Heart left ventricle (tissue), 16 donors: Measurements from ENCODE around the gene PPP1R8. TPM values are rescaled to one million over a fixed set of nuclear protein-coding genes. Genes with fewer than 3 reads are reported as not detected.
A peak's percentile ranks its signal among the peaks of the same experiment; 100 is the strongest.

Experiments used
- ATAC-seq, 4 donors: fragments of 200-7000 bp; cut with Tn5 transposase; one replicate each; pipeline ENCODE4 v1.9.1; 2020 to 2022; ENCODE audit warnings: moderate library complexity in 4 of 4, mild to moderate bottlenecking in 3 of 4, moderate number of reproducible peaks in 1 of 4
- DNase-seq, 5 donors: peaks; one replicate each; pipeline ENCODE4 v3.0.0-alpha.2; 2020
- H3K27ac ChIP-seq, 12 donors: fragments of 200-600 bp; sonication (generic) in 4 of 12; one replicate each; pipeline versions ENCODE4 v1.5.0 to v1.8.0; 2016 to 2022; ENCODE audit warnings: mild to moderate bottlenecking in 2 of 12
- H3K27me3 ChIP-seq, 9 donors: fragments of 200-600 bp; sonication (generic) in 2 of 9; one replicate each; pipeline versions ENCODE4 v1.5.1 to v1.8.0; 2016 to 2022; ENCODE audit warnings: mild to moderate bottlenecking in 3 of 9
- H3K36me3 ChIP-seq, 9 donors: fragments of 200-600 bp; sonication (generic) in 2 of 9; one replicate each; pipeline versions ENCODE4 v1.5.0 to v1.8.0; 2018 to 2022; ENCODE audit warnings: mild to moderate bottlenecking in 2 of 9
- H3K4me1 ChIP-seq, 12 donors: fragments of 200-600 bp; sonication (generic) in 4 of 12; one replicate each; pipeline versions ENCODE4 v1.5.0 to v1.8.0; 2016 to 2022; ENCODE audit warnings: mild to moderate bottlenecking in 3 of 12
- H3K4me3 ChIP-seq, 12 donors: fragments of 200-600 bp; sonication (generic) in 4 of 12; one replicate each; pipeline versions ENCODE4 v1.5.0 to v1.8.0; 2017 to 2022; ENCODE audit warnings: mild to moderate bottlenecking in 9 of 12, moderate library complexity in 4 of 12
- H3K9me3 ChIP-seq, 12 donors: fragments of 200-600 bp; sonication (generic) in 4 of 12; one replicate each; pipeline versions ENCODE4 v1.5.0 to v1.8.0; 2016 to 2022; ENCODE audit warnings: mild to moderate bottlenecking in 1 of 12
- CTCF ChIP-seq, 12 donors: fragments of 200-600 bp; sonication (generic) in 4 of 12; IDR thresholded peaks; one replicate each; pipeline versions ENCODE4 v1.5.0 to v1.8.0; 2018 to 2022; ENCODE audit warnings: antibody characterized with exemption in 12 of 12, mild to moderate bottlenecking in 5 of 12
- POLR2A ChIP-seq, 2 donors: fragments of 450-650 bp; IDR thresholded peaks; one replicate each; pipeline ENCODE4 v1.6.1; 2017; ENCODE audit warnings: antibody characterized with exemption in 2 of 2, mild to moderate bottlenecking in 2 of 2, moderate library complexity in 2 of 2
- WGBS, 4 donors: extraction: QIAGEN DNeasy Blood & Tissue Kit in 2 of 4; methylation state at CpG; one replicate each; pipeline versions ENCODE4 v1.1.5 to v1.1.7; 2013 to 2018; 5-methylcytosine and 5-hydroxymethylcytosine counted together
- intact Hi-C, 10 donors: fragments of 100-400 bp; cut with DNase I; formaldehyde crosslinking; loops; one replicate each; pipeline versions ENCODE4 v1.11.1 to v1.14.2; 2022
- polyA plus RNA-seq, 2 donors: library from polyadenylated mRNA; stranded (reverse); fragments of 200-250 nt; gene quantifications; one replicate each; pipeline ENCODE4 v1.2.3, GENCODE V29; 2013
- total RNA-seq, 9 donors: library from RNA; depleted of rRNA in 2 of 9; stranded (reverse); fragments of >200 nt in 2 of 9; fragmentation: NEBNext Ultra II Directional in 3 of 9; extraction: Animal tissue kit (Norgen Biotek cat#: 25700) in 3 of 9; gene quantifications; one replicate each; pipeline versions ENCODE4 v1.1.0 to v1.2.4, GENCODE V29; 2016 to 2023
- donor health status: ischemic (EF 13 %, LVEDD 7.1; RV severe dilation, severe dysfunction).
- donor health status: healthy with polysubstance abuse.
- donor health status: DM: no; HTN: yes; CAD: no.
- donor health status: DM: no; HTN: no; CAD: no.
- donor health status: ischemic (EF 25% LVEDD 6.9; RV normal size, moderate dysfunction).
- donor health status: ischemic (EF 25% LVEDD 5.7; RV mildly dilated, moderate dysfunction).
- donor health status: healthy.
- donor health status: DM: yes; HTN: yes; CAD: no.
- donor health status: ischemic (EF 35%, LVEDD 5.7; RV mildly dilated, moderate dysfunction).
- donor health status: nonischemic (EF 11% LVEDD 7.7; RV severe dilation, severe dysfunction).
- donor health status: DM: yes; HTN: yes; CAD: no.
- donor health status: PGD.
- donor health status: ischemic (EF 29% LVEDD 5.4; RV normal size, mild dysfunction).
- donor health status: nonischemic (EF 23%, LVEDD 6.1; RV moderate dilation, normal function).

The PPP1R8 gene
- total and polyA plus RNA-seq, 11 donors, result 13.3 to 32.9 (median 25.1) TPM

GRCh38 chr1:27862671-27863537 lies 32.3 kb downstream of the PPP1R8 start:
- intact Hi-C loops, result loop anchor here in 5 of 10 donors (5.0 to 10.0 kb wide), 5 partner anchors 114 to 344 kb away; no protein-coding TSS in a partner anchor
- H3K27ac ChIP-seq, result peak overlapping the region in 10 of 12 donors; percentile 10 to 94 (median 50)
- H3K4me3 ChIP-seq, result peak overlapping the region in 1 of 12 donors; percentile 28
- H3K4me1 ChIP-seq, result peaks cover 0 to 66% (median 4%) of the 10 kb centered on the region in 12 donors
- H3K36me3 ChIP-seq, result no peaks in the 10 kb centered on the region
- DNase-seq (peak in 4 of 5 donors; percentile 56 to 78 (median 65)), ATAC-seq (peak; percentile 86 to 89 (median 87))
- no peaks in the 10 kb centered on the region for H3K27me3 ChIP-seq
- 76 to 88% (median 87%) methylated on average over 9 of the region's 9 CpGs for WGBS, 4 donors
- H3K9me3 ChIP-seq, result no peaks in the 10 kb centered on the region
- TF ChIP-seq POLR2A (IDR thresholded peaks at IDR 0.05) (no peak), CTCF (IDR thresholded peaks at IDR 0.05) (no peak)

- intact Hi-C loops, result loop anchor here in 5 of 10 donors (5.0 to 10.0 kb wide), 5 partner anchors 114 to 344 kb away; no protein-coding TSS in a partner anchor
- Histone ChIP-seq H3K9me3 (no peaks in the 10 kb centered on the region), H3K4me3 (no peak overlapping the region), H3K4me1 (peaks cover 0 to 65% (median under 1%) of the 10 kb centered on the region in 12 donors), H3K27ac (peak overlapping the region in 8 of 12 donors; percentile 12 to 94 (median 60)), H3K27me3 (no peaks in the 10 kb centered on the region), H3K36me3 (no peaks in the 10 kb centered on the region)
- TF ChIP-seq POLR2A (IDR thresholded peaks at IDR 0.05) (no peak), CTCF (IDR thresholded peaks at IDR 0.05) (no peak)
- WGBS, 4 donors, result 85 to 88% (median 88%) methylated on average over 1 of the region's 1 CpG
- DNase-seq (peak in 2 of 5 donors; percentile 34 to 47), ATAC-seq (peak in 3 of 4 donors; percentile 52 to 57 (median 52))
Measured at GRCh38 chr1:27863538-27863915, 32.9 kb downstream of the PPP1R8 start.

GRCh38 chr1:27864264-27864895 lies 33.8 kb downstream of the PPP1R8 start:
- intact Hi-C loops, result loop anchor here in 5 of 10 donors (5.0 to 10.0 kb wide), 5 partner anchors 113 to 343 kb away; no protein-coding TSS in a partner anchor
- H3K27me3 ChIP-seq, result no peaks in the 10 kb centered on the region
- WGBS, 4 donors, result 83 to 88% (median 84%) methylated on average over 8 of the region's 8 CpGs
- ATAC-seq (peak; percentile 31 to 68 (median 56)), DNase-seq (peak in 1 of 5 donors; percentile 48)
- H3K36me3 ChIP-seq, result no peaks in the 10 kb centered on the region
- no peaks in the 10 kb centered on the region for H3K9me3 ChIP-seq
- TF ChIP-seq POLR2A (IDR thresholded peaks at IDR 0.05) (no peak), CTCF (IDR thresholded peaks at IDR 0.05) (no peak)
- peaks cover 0 to 65% (median 0%) of the 10 kb centered on the region in 12 donors for H3K4me1 ChIP-seq
- no peak overlapping the region for H3K4me3 ChIP-seq
- H3K27ac ChIP-seq, result peak overlapping the region in 7 of 12 donors; percentile 22 to 94 (median 66)
